Stomach (tissue), 4 donors: Measurements from ENCODE around the gene MOB3C.

Source experiments
- CTCF ChIP-seq, 7 experiments: fragments of 450-650 bp in 4 of 7; fragments of 200-600 bp in 3 of 7; sonication (generic) in 3 of 7; IDR thresholded peaks; one replicate each; pipeline ENCODE4 v1.5.1; 2016 to 2019; ENCODE audit warnings: antibody characterized with exemption in 7 of 7, control low read depth in 2 of 7, mild to moderate bottlenecking in 1 of 7
- POLR2A ChIP-seq, 4 donors: fragments of 450-650 bp; IDR thresholded peaks; one replicate each; pipeline ENCODE4 v1.6.1; 2016; ENCODE audit warnings: antibody characterized with exemption in 4 of 4, control low read depth in 2 of 4, mild to moderate bottlenecking in 1 of 4, moderate library complexity in 1 of 4
- POLR2AphosphoS5 ChIP-seq, 3 donors: sonication (generic); formaldehyde crosslinking; IDR thresholded peaks; one replicate each; pipeline ENCODE4 v1.6.1; 2016; ENCODE audit warnings: antibody characterized with exemption in 3 of 3

GRCh38 chr1:46649764-46650163, 33.2 kb upstream of the MOB3C start:
- TF ChIP-seq CTCF (IDR thresholded peaks at IDR 0.05) (no peak), POLR2A (IDR thresholded peaks at IDR 0.05) (no peak), POLR2AphosphoS5 (IDR thresholded peaks at IDR 0.05) (no peak)
